ENCODE results near the gene RTEL1.
A peak's percentile ranks its signal among the peaks of the same experiment; 100 is the strongest.
"Not testable (repeated sequence)": the region's sequence is repeated elsewhere in the genome, so short reads cannot be mapped to it uniquely, and the experiment has no call there.

Gene RTEL1

GRCh38 chr20:63626424-63627128, 31.5 kb upstream of the RTEL1 start, which contains the start of gene GMEB2:
Gene GMEB2 (minus strand): TSS chr20:63627101. CDS start chr20:63619397, 7,704 bp downstream.
- in situ Hi-C loops (cut with HindIII; ENCODE audit: low pct_ligation_motif_present, low sequenced_read_pairs) = no loop called here
- TF ChIP-seq CTCF (IDR thresholded peaks at IDR 0.05; ENCODE audit: low read depth, low read length, missing control alignments) = no peak
- Histone ChIP-seq H3K36me3 (replicated peaks) (no peaks in the 10 kb centered on the region), H3K27ac (peak within 1 kb of the TSS; percentile 92), H3K4me3 (ENCODE audit: low read depth, low read length) (peak within 1 kb of the TSS; percentile 87), H3K27me3 (replicated peaks) (no peaks in the 10 kb centered on the region)
- DNase-seq = peak; percentile 7

GRCh38 chr20:63627129-63627750, 30.9 kb upstream of the RTEL1 start:
- in situ Hi-C loops (cut with HindIII; ENCODE audit: low pct_ligation_motif_present, low sequenced_read_pairs) = no loop called here
- peak; percentile 86 for DNase-seq
- Histone ChIP-seq H3K27ac (peak overlapping the region; percentile 92), H3K36me3 (replicated peaks) (no peaks in the 10 kb centered on the region), H3K27me3 (replicated peaks) (no peaks in the 10 kb centered on the region), H3K4me3 (ENCODE audit: low read depth, low read length) (peak overlapping the region; percentile 87)
- TF ChIP-seq CTCF (IDR thresholded peaks at IDR 0.05; ENCODE audit: low read depth, low read length, missing control alignments) = no peak

GRCh38 chr20:63627751-63628245, 30.3 kb upstream of the RTEL1 start:
- in situ Hi-C loops (cut with HindIII; ENCODE audit: low pct_ligation_motif_present, low sequenced_read_pairs) = no loop called here
- no peaks in the 10 kb centered on the region for H3K36me3 ChIP-seq (replicated peaks)
- TF ChIP-seq CTCF (IDR thresholded peaks at IDR 0.05; ENCODE audit: low read depth, low read length, missing control alignments) = no peak
- peak overlapping the region; percentile 27 for H3K27ac ChIP-seq
- H3K27me3 ChIP-seq (replicated peaks) = no peaks in the 10 kb centered on the region
- H3K4me3 ChIP-seq (ENCODE audit: low read depth, low read length) = peak overlapping the region; percentile 87
- DNase-seq = no peak

- no peaks in the 10 kb centered on the region for H3K36me3 ChIP-seq (replicated peaks)
- TF ChIP-seq CTCF (IDR thresholded peaks at IDR 0.05; ENCODE audit: low read depth, low read length, missing control alignments) = no peak
- peak; percentile 52 for DNase-seq
- peak overlapping the region; percentile 27 for H3K27ac ChIP-seq
- H3K4me3 ChIP-seq (ENCODE audit: low read depth, low read length) = peak overlapping the region; percentile 87
- H3K27me3 ChIP-seq (replicated peaks) = no peaks in the 10 kb centered on the region
- in situ Hi-C loops (cut with HindIII; ENCODE audit: low pct_ligation_motif_present, low sequenced_read_pairs) = no loop called here
Observed at GRCh38 chr20:63628246-63628975, 29.7 kb upstream of the RTEL1 start.

GRCh38 chr20:63630956-63631355, 27.2 kb upstream of the RTEL1 start:
- H3K36me3 ChIP-seq (replicated peaks); H3K27me3 ChIP-seq (replicated peaks); H3K27ac ChIP-seq; H3K4me3 ChIP-seq (ENCODE audit: low read depth, low read length); DNase-seq; in situ Hi-C loops (cut with HindIII; ENCODE audit: low pct_ligation_motif_present, low sequenced_read_pairs): not testable (repeated sequence)

- H3K4me3 ChIP-seq (ENCODE audit: low read depth, low read length); DNase-seq; in situ Hi-C loops (cut with HindIII; ENCODE audit: low pct_ligation_motif_present, low sequenced_read_pairs): not testable (repeated sequence)
Observed at GRCh38 chr20:63631426-63631825, 26.7 kb upstream of the RTEL1 start.

More at GRCh38 chr20:63631426-63631825, 26.7 kb upstream of the RTEL1 start:
- H3K27me3 ChIP-seq (replicated peaks); H3K36me3 ChIP-seq (replicated peaks); H3K27ac ChIP-seq: not testable (repeated sequence)

Measured in brain microvascular endothelial cell (primary cell).